ENCODE data around the gene USH1G. TPM values are rescaled to one million over a fixed set of nuclear protein-coding genes. Genes with fewer than 3 reads are reported as not detected.
A peak's percentile ranks its signal among the peaks of the same experiment; 100 is the strongest.
"Not testable (repeated sequence)": the region's sequence is repeated elsewhere in the genome, so short reads cannot be mapped to it uniquely, and the experiment has no call there.

The USH1G gene
- total RNA-seq, 1 donor from 2014 or later: 0.14 TPM

DNA sequence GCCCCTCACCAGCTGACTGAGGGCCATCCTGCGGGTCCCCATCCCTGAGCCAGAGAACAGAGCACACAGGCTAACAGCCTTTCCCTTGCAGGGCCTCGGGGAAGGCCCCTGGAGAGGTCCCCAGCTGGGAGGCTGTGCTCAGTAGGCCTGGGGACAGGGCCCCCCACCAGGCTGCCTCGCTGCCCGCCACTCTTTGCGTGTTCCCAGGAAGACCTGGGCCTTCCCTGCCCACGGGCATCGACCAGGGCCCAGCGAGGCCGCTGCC lies 48.7 kb upstream of the USH1G start:
- Histone ChIP-seq H3K79me2 (ENCODE audit: insufficient read depth, low read length) (no peaks in the 10 kb centered on the region), H3K4me3 (ENCODE audit: insufficient read depth, low read depth, low read length) (no peak overlapping the region), H4K20me1 (ENCODE audit: insufficient read depth, low read length) (no peaks in the 10 kb centered on the region), H3K27me3 (ENCODE audit: insufficient read depth, low read length) (peaks cover 16% of the 10 kb centered on the region), H3K36me3 (ENCODE audit: insufficient read depth, low read length) (no peaks in the 10 kb centered on the region), H3K9me3 (ENCODE audit: insufficient read depth, low read depth, low read length) (no peaks in the 10 kb centered on the region), H3K27ac (ENCODE audit: low read depth, low read length) (no peak overlapping the region), H3K4me2 (ENCODE audit: low read length) (peak overlapping the region; percentile 79), H3K4me1 (ENCODE audit: insufficient read depth, low read length) (no peaks in the 10 kb centered on the region), H3K9ac (ENCODE audit: low read length) (no peak overlapping the region), H2AFZ (ENCODE audit: low read depth, low read length) (no peak overlapping the region)
- no peak for TF ChIP-seq EZH2 (IDR thresholded peaks at IDR 0.05; ENCODE audit: insufficient read depth, low read length)
- TF ChIP-seq, protein P1, sequence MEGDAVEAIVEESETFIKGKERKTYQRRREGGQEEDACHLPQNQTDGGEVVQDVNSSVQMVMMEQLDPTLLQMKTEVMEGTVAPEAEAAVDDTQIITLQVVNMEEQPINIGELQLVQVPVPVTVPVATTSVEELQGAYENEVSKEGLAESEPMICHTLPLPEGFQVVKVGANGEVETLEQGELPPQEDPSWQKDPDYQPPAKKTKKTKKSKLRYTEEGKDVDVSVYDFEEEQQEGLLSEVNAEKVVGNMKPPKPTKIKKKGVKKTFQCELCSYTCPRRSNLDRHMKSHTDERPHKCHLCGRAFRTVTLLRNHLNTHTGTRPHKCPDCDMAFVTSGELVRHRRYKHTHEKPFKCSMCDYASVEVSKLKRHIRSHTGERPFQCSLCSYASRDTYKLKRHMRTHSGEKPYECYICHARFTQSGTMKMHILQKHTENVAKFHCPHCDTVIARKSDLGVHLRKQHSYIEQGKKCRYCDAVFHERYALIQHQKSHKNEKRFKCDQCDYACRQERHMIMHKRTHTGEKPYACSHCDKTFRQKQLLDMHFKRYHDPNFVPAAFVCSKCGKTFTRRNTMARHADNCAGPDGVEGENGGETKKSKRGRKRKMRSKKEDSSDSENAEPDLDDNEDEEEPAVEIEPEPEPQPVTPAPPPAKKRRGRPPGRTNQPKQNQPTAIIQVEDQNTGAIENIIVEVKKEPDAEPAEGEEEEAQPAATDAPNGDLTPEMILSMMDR (IDR thresholded peaks at IDR 0.05; ENCODE audit: insufficient read depth, low read depth, low read length): no peak
- H3K4me1 Mint-ChIP-seq (ENCODE audit: low read depth, unreplicated experiment): no peaks in the 10 kb centered on the region
- H3K9me3 Mint-ChIP-seq (ENCODE audit: unreplicated experiment): no peaks in the 10 kb centered on the region
- no peak overlapping the region for H3K27ac Mint-ChIP-seq (ENCODE audit: unreplicated experiment)
- no peak overlapping the region for H3K4me3 Mint-ChIP-seq (ENCODE audit: unreplicated experiment)
- no peak for FAIRE-seq
- peaks cover 52% of the 10 kb centered on the region for H3K27me3 Mint-ChIP-seq (ENCODE audit: low read depth, unreplicated experiment)
- no peaks in the 10 kb centered on the region for H3K36me3 Mint-ChIP-seq (ENCODE audit: low read depth, unreplicated experiment)
- DNase-seq (ENCODE audit: low read depth): no peak

DNA sequence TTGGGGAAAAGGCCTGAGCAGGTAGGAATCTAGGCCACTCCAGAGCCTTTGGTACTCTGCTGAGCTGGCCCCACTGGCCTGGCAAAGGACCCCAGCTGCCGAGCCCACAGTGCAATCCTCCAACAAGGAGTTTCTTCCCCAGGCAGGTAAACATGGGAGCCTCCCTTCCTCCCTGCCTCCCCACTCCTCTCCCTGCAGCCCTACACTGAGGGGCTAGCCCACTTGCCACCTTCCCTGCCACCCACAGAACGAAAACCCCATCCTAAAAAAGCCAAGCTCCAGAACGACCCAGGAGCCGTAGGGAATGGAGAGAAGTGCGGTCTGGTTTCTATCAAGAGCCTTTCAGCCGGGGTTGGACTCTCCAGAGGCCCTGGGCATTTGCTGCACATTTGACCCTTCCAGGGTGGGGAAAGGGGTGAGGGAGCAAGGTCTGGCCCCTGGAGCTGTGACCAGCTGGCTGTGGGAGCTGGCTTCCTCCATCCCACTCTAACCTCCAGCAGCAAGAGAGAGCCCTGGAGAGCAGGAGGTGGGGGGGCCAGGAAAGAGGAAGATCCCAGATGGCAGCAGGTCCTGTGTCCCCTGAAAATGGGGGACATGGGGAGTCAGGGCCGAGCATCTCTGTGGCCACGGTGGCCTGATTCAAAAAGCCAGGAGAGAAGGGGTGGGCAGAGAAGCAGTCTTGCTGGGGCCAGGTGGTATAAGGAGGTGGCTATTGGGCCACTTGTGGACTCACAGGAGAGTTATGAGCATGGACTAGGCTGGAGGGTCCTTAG lies 48.2 kb upstream of the USH1G start:
- H3K79me2 ChIP-seq (ENCODE audit: insufficient read depth, low read length): no peaks in the 10 kb centered on the region
- no peak overlapping the region for H3K27ac Mint-ChIP-seq (ENCODE audit: unreplicated experiment)
- H3K36me3 Mint-ChIP-seq (ENCODE audit: low read depth, unreplicated experiment): no peaks in the 10 kb centered on the region
- peak overlapping the region; percentile 79 for H3K4me2 ChIP-seq (ENCODE audit: low read length)
- no peaks in the 10 kb centered on the region for H3K9me3 Mint-ChIP-seq (ENCODE audit: unreplicated experiment)
- no peak overlapping the region for H3K27ac ChIP-seq (ENCODE audit: low read depth, low read length)
- no peaks in the 10 kb centered on the region for H3K4me1 Mint-ChIP-seq (ENCODE audit: low read depth, unreplicated experiment)
- H3K9ac ChIP-seq (ENCODE audit: low read length): no peak overlapping the region
- H3K27me3 Mint-ChIP-seq (ENCODE audit: low read depth, unreplicated experiment): peaks cover 52% of the 10 kb centered on the region
- no peak overlapping the region for H2AFZ ChIP-seq (ENCODE audit: low read depth, low read length)
- no peaks in the 10 kb centered on the region for H3K9me3 ChIP-seq (ENCODE audit: insufficient read depth, low read depth, low read length)
- no peaks in the 10 kb centered on the region for H4K20me1 ChIP-seq (ENCODE audit: insufficient read depth, low read length)
- H3K4me3 Mint-ChIP-seq (ENCODE audit: unreplicated experiment): no peak overlapping the region
- no peaks in the 10 kb centered on the region for H3K36me3 ChIP-seq (ENCODE audit: insufficient read depth, low read length)
- no peak for TF ChIP-seq EZH2 (IDR thresholded peaks at IDR 0.05; ENCODE audit: insufficient read depth, low read length)
- TF ChIP-seq, protein P1 (IDR thresholded peaks at IDR 0.05; ENCODE audit: insufficient read depth, low read depth, low read length): no peak
- no peaks in the 10 kb centered on the region for H3K4me1 ChIP-seq (ENCODE audit: insufficient read depth, low read length)
- FAIRE-seq (no peak), DNase-seq (ENCODE audit: low read depth) (no peak)
- peaks cover 16% of the 10 kb centered on the region for H3K27me3 ChIP-seq (ENCODE audit: insufficient read depth, low read length)
- H3K4me3 ChIP-seq (ENCODE audit: insufficient read depth, low read depth, low read length): no peak overlapping the region

DNA sequence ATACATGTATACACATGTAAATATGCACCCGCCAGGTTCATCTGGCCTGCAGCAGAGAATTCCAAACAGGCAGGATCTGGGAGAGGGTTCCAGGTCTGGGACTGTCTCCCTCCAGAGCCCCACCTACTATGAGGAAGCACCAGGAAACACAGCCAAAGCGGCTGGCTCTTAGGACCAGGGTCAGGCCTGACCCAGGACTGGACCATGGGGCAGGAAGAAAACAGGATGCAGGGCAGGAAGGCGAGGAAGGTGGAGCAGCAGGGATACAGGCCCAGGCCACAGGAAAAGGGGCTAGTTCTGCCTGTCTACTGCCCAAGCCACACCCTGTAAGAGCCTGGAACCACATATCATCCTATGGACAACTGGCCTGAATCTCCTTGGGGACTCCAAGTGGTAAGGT lies 47.3 kb upstream of the USH1G start:
- no peaks in the 10 kb centered on the region for H3K79me2 ChIP-seq (ENCODE audit: insufficient read depth, low read length)
- no peak overlapping the region for H2AFZ ChIP-seq (ENCODE audit: low read depth, low read length)
- H3K4me3 Mint-ChIP-seq (ENCODE audit: unreplicated experiment): no peak overlapping the region
- H3K27ac ChIP-seq (ENCODE audit: low read depth, low read length): no peak overlapping the region
- H3K9me3 Mint-ChIP-seq (ENCODE audit: unreplicated experiment): no peaks in the 10 kb centered on the region
- TF ChIP-seq EZH2 (IDR thresholded peaks at IDR 0.05; ENCODE audit: insufficient read depth, low read length): no peak
- TF ChIP-seq, protein P1 (IDR thresholded peaks at IDR 0.05; ENCODE audit: insufficient read depth, low read depth, low read length): no peak
- FAIRE-seq (no peak), DNase-seq (ENCODE audit: low read depth) (no peak)
- H3K9ac ChIP-seq (ENCODE audit: low read length): no peak overlapping the region
- H3K4me1 ChIP-seq (ENCODE audit: insufficient read depth, low read length): no peaks in the 10 kb centered on the region
- no peaks in the 10 kb centered on the region for H3K9me3 ChIP-seq (ENCODE audit: insufficient read depth, low read depth, low read length)
- no peak overlapping the region for H3K4me2 ChIP-seq (ENCODE audit: low read length)
- no peak overlapping the region for H3K4me3 ChIP-seq (ENCODE audit: insufficient read depth, low read depth, low read length)
- no peaks in the 10 kb centered on the region for H3K36me3 Mint-ChIP-seq (ENCODE audit: low read depth, unreplicated experiment)
- H3K27me3 ChIP-seq (ENCODE audit: insufficient read depth, low read length): peaks cover 16% of the 10 kb centered on the region
- H3K27ac Mint-ChIP-seq (ENCODE audit: unreplicated experiment): no peak overlapping the region
- H3K36me3 ChIP-seq (ENCODE audit: insufficient read depth, low read length): no peaks in the 10 kb centered on the region
- no peaks in the 10 kb centered on the region for H4K20me1 ChIP-seq (ENCODE audit: insufficient read depth, low read length)
- H3K4me1 Mint-ChIP-seq (ENCODE audit: low read depth, unreplicated experiment): no peaks in the 10 kb centered on the region
- peaks cover 46% of the 10 kb centered on the region for H3K27me3 Mint-ChIP-seq (ENCODE audit: low read depth, unreplicated experiment)

DNA sequence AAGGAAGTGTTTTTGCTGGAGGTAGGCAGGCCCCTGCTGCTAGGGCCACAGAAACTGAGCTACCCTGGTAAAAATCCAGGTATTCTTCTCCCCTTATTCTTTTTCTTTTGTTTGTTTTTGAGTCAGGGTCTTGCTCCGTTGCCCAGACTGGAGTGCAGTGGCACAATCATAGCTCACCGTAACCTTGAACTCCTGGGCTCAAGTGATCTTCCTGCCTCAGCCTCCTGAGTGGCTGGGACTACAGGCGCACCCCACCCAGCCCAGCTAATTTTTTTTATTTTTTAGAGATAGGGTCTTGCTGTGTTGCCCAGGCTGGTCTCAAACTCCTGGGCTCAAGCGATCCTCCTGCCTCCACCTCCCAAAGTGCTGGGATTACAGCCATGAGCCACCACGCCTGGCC lies 46.4 kb upstream of the USH1G start:
- DNase-seq (ENCODE audit: low read depth); H3K4me1 Mint-ChIP-seq (ENCODE audit: low read depth, unreplicated experiment); H3K27ac Mint-ChIP-seq (ENCODE audit: unreplicated experiment); H3K9me3 Mint-ChIP-seq (ENCODE audit: unreplicated experiment); H4K20me1 ChIP-seq (ENCODE audit: insufficient read depth, low read length); H3K79me2 ChIP-seq (ENCODE audit: insufficient read depth, low read length); H3K4me1 ChIP-seq (ENCODE audit: insufficient read depth, low read length); FAIRE-seq; H3K4me2 ChIP-seq (ENCODE audit: low read length); H2AFZ ChIP-seq (ENCODE audit: low read depth, low read length); H3K9me3 ChIP-seq (ENCODE audit: insufficient read depth, low read depth, low read length); H3K9ac ChIP-seq (ENCODE audit: low read length); H3K36me3 Mint-ChIP-seq (ENCODE audit: low read depth, unreplicated experiment); H3K36me3 ChIP-seq (ENCODE audit: insufficient read depth, low read length); H3K4me3 ChIP-seq (ENCODE audit: insufficient read depth, low read depth, low read length); H3K27ac ChIP-seq (ENCODE audit: low read depth, low read length): not testable (repeated sequence)
- H3K27me3 ChIP-seq (ENCODE audit: insufficient read depth, low read length): peaks cover 15% of the 10 kb centered on the region
- Mint-ChIP-seq H3K27me3 (ENCODE audit: low read depth, unreplicated experiment) (peaks cover 41% of the 10 kb centered on the region), H3K4me3 (ENCODE audit: unreplicated experiment) (peak overlapping the region; percentile 62)

Data from astrocyte (in vitro differentiated cells and primary cell).